Mucosa of gallbladder (tissue), 1 donor: ENCODE results near the gene MTUS2. TPM values are rescaled to one million over a fixed set of nuclear protein-coding genes. Genes with fewer than 3 reads are reported as not detected.

Experiments used
- DNase-seq: peaks from one replicate; pipeline ENCODE4 v3.0.0-alpha.2; 2020; ENCODE audit warnings: low spot score
- total RNA-seq: library from RNA; stranded (reverse); gene quantifications from one replicate; pipeline ENCODE4 v1.2.1, GENCODE V29; 2021
- donor health status: DM: no; HTN: no; CAD: no.

The MTUS2 gene
- total RNA-seq, 1 donor from 2014 or later, result 1.5 TPM

GRCh38 chr13:29484236-29484635 lies 664.1 kb downstream of the MTUS2 start:
- no peak for DNase-seq

GRCh38 chr13:29484796-29485195 lies 664.7 kb downstream of the MTUS2 start:
- DNase-seq, result no peak

GRCh38 chr13:29486551-29486950 lies 666.4 kb downstream of the MTUS2 start:
- no peak for DNase-seq

- no peak for DNase-seq
These were observed 667.6 kb downstream of the MTUS2 start for GRCh38 chr13:29487466-29488454.

- no peak for DNase-seq
These were observed 669.8 kb downstream of the MTUS2 start for GRCh38 chr13:29489650-29490560.

- DNase-seq, result no peak
These were observed 670.4 kb downstream of the MTUS2 start for GRCh38 chr13:29490561-29490885.

GRCh38 chr13:29491248-29491647 lies 671.1 kb downstream of the MTUS2 start:
- no peak for DNase-seq

- no peak for DNase-seq
These were observed 673.7 kb downstream of the MTUS2 start for GRCh38 chr13:29493796-29494195.

- no peak for DNase-seq
These were observed 674.4 kb downstream of the MTUS2 start for GRCh38 chr13:29494520-29494919.

GRCh38 chr13:29496241-29496712 lies 676.1 kb downstream of the MTUS2 start:
- DNase-seq, result no peak

GRCh38 chr13:29497137-29497654 lies 677.1 kb downstream of the MTUS2 start:
- peak; percentile 37 for DNase-seq

GRCh38 chr13:29498426-29499040 lies 678.4 kb downstream of the MTUS2 start:
- no peak for DNase-seq

GRCh38 chr13:29499506-29500165 lies 679.5 kb downstream of the MTUS2 start:
- no peak for DNase-seq

GRCh38 chr13:29500386-29500785 lies 680.2 kb downstream of the MTUS2 start:
- DNase-seq, result no peak

GRCh38 chr13:29501674-29502073 lies 681.5 kb downstream of the MTUS2 start:
- no peak for DNase-seq

GRCh38 chr13:29502391-29503008 lies 682.4 kb downstream of the MTUS2 start:
- DNase-seq, result no peak

- no peak for DNase-seq
These were observed 683.1 kb downstream of the MTUS2 start for GRCh38 chr13:29503041-29503837.

- DNase-seq, result no peak
These were observed 684.6 kb downstream of the MTUS2 start for GRCh38 chr13:29504691-29505090.

- DNase-seq, result no peak
These were observed 685.4 kb downstream of the MTUS2 start for GRCh38 chr13:29505511-29505910.

- DNase-seq, result no peak
These were observed 685.8 kb downstream of the MTUS2 start for GRCh38 chr13:29505950-29506349.
